CD8-positive, alpha-beta memory T cell (primary cell): ENCODE measurements around the gene JMJD1C. TPM values are rescaled to one million over a fixed set of nuclear protein-coding genes. Genes with fewer than 3 reads are reported as not detected.

Experiments
- CTCF ChIA-PET: fragments of 350-600 bp; sonication (Branson Sonifier 250); formaldehyde crosslinking; loops from one replicate; lab custom pipeline; 2021; ENCODE audit warnings: antibody characterized with exemption; lab: Charles Lee
- POLR2A ChIA-PET: fragments of 350-600 bp; sonication (Branson Sonifier 250); formaldehyde crosslinking; loops from one replicate; lab custom pipeline; 2021; ENCODE audit warnings: antibody characterized with exemption; lab: Charles Lee
- DNase-seq, 5 donors: peaks; one replicate each; pipeline versions ENCODE4 v3.0.0 to v3.0.0-alpha.2; 2020 to 2022; ENCODE audit warnings: mixed read lengths in 1 of 5
- H3K27ac ChIP-seq: one replicate; pipeline ENCODE4 v1.7.0; 2013; ENCODE audit warnings: low read depth, mild to moderate bottlenecking, low read length, moderate library complexity
- H3K27me3 ChIP-seq: 2 replicates; pipeline ENCODE4 v1.7.0; 2013; ENCODE audit warnings: low read length, mild to moderate bottlenecking; ENCODE audit not compliant: insufficient read depth, poor library complexity, severe bottlenecking
- H3K36me3 ChIP-seq: 2 replicates; pipeline ENCODE4 v1.7.0; 2013; ENCODE audit warnings: mild to moderate bottlenecking, low read length, moderate library complexity; ENCODE audit not compliant: insufficient read depth
- H3K4me1 ChIP-seq: 2 replicates; pipeline ENCODE4 v1.7.0; 2013; ENCODE audit warnings: mild to moderate bottlenecking, low read length, moderate library complexity; ENCODE audit not compliant: insufficient read depth
- H3K4me3 ChIP-seq: 2 replicates; pipeline ENCODE4 v1.7.0; 2013; ENCODE audit warnings: mild to moderate bottlenecking, low read length
- H3K9me3 ChIP-seq: 2 replicates; pipeline ENCODE4 v1.7.0; 2013; ENCODE audit warnings: mild to moderate bottlenecking, low read length
- H3K27ac Mint-ChIP-seq, 8 donors: one replicate each; pipeline ENCODE4 v1.8.0; 2020 to 2021; ENCODE audit warnings: mixed read lengths in 8 of 8, mild to moderate bottlenecking in 6 of 8, inconsistent platforms in 3 of 8, moderate library complexity in 3 of 8
- H3K27me3 Mint-ChIP-seq, 2 donors: one replicate each; pipeline ENCODE4 v1.8.0; 2020 to 2021; ENCODE audit warnings: mixed read lengths in 2 of 2, mild to moderate bottlenecking in 1 of 2, moderate library complexity in 1 of 2
- H3K36me3 Mint-ChIP-seq, 3 donors: one replicate each; pipeline ENCODE4 v1.8.0; 2020 to 2021; ENCODE audit warnings: mixed read lengths in 3 of 3, inconsistent platforms in 1 of 3, mild to moderate bottlenecking in 1 of 3
- H3K4me1 Mint-ChIP-seq, 3 donors: one replicate each; pipeline ENCODE4 v1.8.0; 2020 to 2021; ENCODE audit warnings: mixed read lengths in 3 of 3, inconsistent platforms in 1 of 3, mild to moderate bottlenecking in 1 of 3
- H3K4me3 Mint-ChIP-seq, 7 donors: one replicate each; pipeline ENCODE4 v1.8.0; 2020 to 2021; ENCODE audit warnings: mixed read lengths in 7 of 7, mild to moderate bottlenecking in 6 of 7, moderate library complexity in 4 of 7, inconsistent platforms in 2 of 7
- H3K9me3 Mint-ChIP-seq, 5 donors: one replicate each; pipeline ENCODE4 v1.8.0; 2020 to 2022; ENCODE audit warnings: mixed read lengths in 5 of 5, mild to moderate bottlenecking in 3 of 5, moderate library complexity in 2 of 5, inconsistent platforms in 1 of 5
- polyA plus RNA-seq: library from polyadenylated mRNA; unstranded; fragments of 300-500 nt; fragmentation: Illumina TruSeq; gene quantifications from one replicate; pipeline ENCODE4 v1.2.3, GENCODE V29; 2021
- total RNA-seq, 2 experiments: library from RNA; stranded (reverse); gene quantifications; one replicate each; pipeline ENCODE4 v1.2.3, GENCODE V29; 2021

JMJD1C gene
- total and polyA plus RNA-seq, 3 experiments from 2014 or later: 41.7 to 51.9 (median 46.0) TPM

GRCh38 chr10:63217120-63217605 is 248.6 kb downstream of the JMJD1C start:
- Mint-ChIP-seq H3K36me3 (peaks cover 1 to 35% (median 9%) of the 10 kb centered on the region in 3 donors), H3K9me3 (no peaks in the 10 kb centered on the region)

GRCh38 chr10:63214571-63214970 is 251.2 kb downstream of the JMJD1C start:
- H3K27ac Mint-ChIP-seq: peak overlapping the region in 2 of 8 donors; percentile 32 to 55
- Histone ChIP-seq H3K27ac (no peak overlapping the region), H3K4me1 (peaks cover 18% of the 10 kb centered on the region), H3K4me3 (no peak overlapping the region), H3K27me3 (no peaks in the 10 kb centered on the region), H3K36me3 (peaks cover 9% of the 10 kb centered on the region), H3K9me3 (no peaks in the 10 kb centered on the region)
- DNase-seq: no peak
- H3K4me3 Mint-ChIP-seq: no peak overlapping the region
- H3K27me3 Mint-ChIP-seq: no peaks in the 10 kb centered on the region
- H3K36me3 Mint-ChIP-seq: peaks cover 12 to 54% (median 12%) of the 10 kb centered on the region in 3 donors
- CTCF ChIA-PET: interaction anchor here (1.8 to 3.0 kb wide), 2 partner anchors 11 to 43 kb away, joined by 5 to 14 read pairs; no protein-coding TSS in a partner anchor
- H3K9me3 Mint-ChIP-seq: peaks cover 0 to 4% (median 0%) of the 10 kb centered on the region in 5 donors
- peaks cover 46 to 56% (median 53%) of the 10 kb centered on the region in 3 donors for H3K4me1 Mint-ChIP-seq
- POLR2A ChIA-PET: interaction anchor here (1.1 kb wide), 1 partner anchor 414 kb away, joined by 3 read pairs; no protein-coding TSS in a partner anchor

More at GRCh38 chr10:63217120-63217605, 248.6 kb downstream of the JMJD1C start:
- Mint-ChIP-seq H3K4me3 (peak overlapping the region in 1 of 7 donors; percentile 5), H3K27ac (peak overlapping the region in 6 of 8 donors; percentile 1 to 85 (median 48)), H3K4me1 (peaks cover 52 to 61% (median 56%) of the 10 kb centered on the region in 3 donors), H3K27me3 (peaks cover 0 to 2% of the 10 kb centered on the region in 2 donors)
- peaks cover 27% of the 10 kb centered on the region for H3K4me1 ChIP-seq
- peak in 2 of 5 donors; percentile 48 to 58 for DNase-seq
- H3K4me3 ChIP-seq: no peak overlapping the region
- POLR2A ChIA-PET: interaction anchor here (1.2 kb wide), 1 partner anchor 412 kb away, joined by 3 read pairs; no protein-coding TSS in a partner anchor
- no peak overlapping the region for H3K27ac ChIP-seq
- no peaks in the 10 kb centered on the region for H3K9me3 ChIP-seq
- peaks cover 6% of the 10 kb centered on the region for H3K36me3 ChIP-seq
- CTCF ChIA-PET: interaction anchor here (0.7 to 3.4 kb wide), 11 partner anchors 8 to 504 kb away, joined by 3 to 22 read pairs (median 6); no protein-coding TSS in a partner anchor
- H3K27me3 ChIP-seq: no peaks in the 10 kb centered on the region

GRCh38 chr10:63213489-63213888 is 252.3 kb downstream of the JMJD1C start:
- H3K9me3 Mint-ChIP-seq: peaks cover 0 to 4% (median 0%) of the 10 kb centered on the region in 5 donors
- H3K27me3 Mint-ChIP-seq: no peaks in the 10 kb centered on the region
- ChIA-PET POLR2A (interaction anchor here (1.1 kb wide), 1 partner anchor 415 kb away, joined by 3 read pairs; no protein-coding TSS in a partner anchor), CTCF (interaction anchor here (1.2 to 1.9 kb wide), 4 partner anchors 44 to 505 kb away, joined by 3 to 12 read pairs (median 4); no protein-coding TSS in a partner anchor)
- no peaks in the 10 kb centered on the region for H3K9me3 ChIP-seq
- DNase-seq: no peak
- peaks cover 40 to 50% (median 49%) of the 10 kb centered on the region in 3 donors for H3K4me1 Mint-ChIP-seq
- no peaks in the 10 kb centered on the region for H3K27me3 ChIP-seq
- H3K4me3 Mint-ChIP-seq: peak overlapping the region in 1 of 7 donors; percentile 1
- H3K27ac Mint-ChIP-seq: peak overlapping the region in 6 of 8 donors; percentile 23 to 69 (median 60)
- H3K4me1 ChIP-seq: peaks cover 9% of the 10 kb centered on the region
- H3K27ac ChIP-seq: no peak overlapping the region
- peaks cover 9% of the 10 kb centered on the region for H3K36me3 ChIP-seq
- H3K36me3 Mint-ChIP-seq: peaks cover 12 to 61% (median 15%) of the 10 kb centered on the region in 3 donors
- H3K4me3 ChIP-seq: no peak overlapping the region

- no peaks in the 10 kb centered on the region for H3K27me3 ChIP-seq
- Mint-ChIP-seq H3K27ac (peak overlapping the region in 3 of 8 donors; percentile 47 to 88 (median 66)), H3K4me3 (no peak overlapping the region), H3K9me3 (peaks cover 0 to 4% (median 0%) of the 10 kb centered on the region in 5 donors), H3K4me1 (peaks cover 47 to 63% (median 62%) of the 10 kb centered on the region in 3 donors), H3K36me3 (peaks cover 12 to 73% (median 17%) of the 10 kb centered on the region in 3 donors), H3K27me3 (no peaks in the 10 kb centered on the region)
- peaks cover 23% of the 10 kb centered on the region for H3K36me3 ChIP-seq
- no peak overlapping the region for H3K27ac ChIP-seq
- peaks cover 21% of the 10 kb centered on the region for H3K4me1 ChIP-seq
- POLR2A ChIA-PET: interaction anchor here (0.8 kb wide), 1 partner anchor 26 kb away, joined by 3 read pairs; no protein-coding TSS in a partner anchor
- CTCF ChIA-PET: interaction anchor here (1.1 kb wide), 1 partner anchor 418 kb away, joined by 3 read pairs; no protein-coding TSS in a partner anchor
- no peak for DNase-seq
- H3K4me3 ChIP-seq: no peak overlapping the region
- no peaks in the 10 kb centered on the region for H3K9me3 ChIP-seq
These were observed 255.1 kb downstream of the JMJD1C start for GRCh38 chr10:63210611-63211196.

GRCh38 chr10:63209705-63210104 is 256.1 kb downstream of the JMJD1C start:
- POLR2A ChIA-PET: no interaction called here
- Mint-ChIP-seq H3K9me3 (peaks cover 0 to 4% (median 0%) of the 10 kb centered on the region in 5 donors), H3K36me3 (peaks cover 12 to 74% (median 17%) of the 10 kb centered on the region in 3 donors), H3K27me3 (no peaks in the 10 kb centered on the region), H3K4me3 (no peak overlapping the region), H3K27ac (no peak overlapping the region), H3K4me1 (peaks cover 52 to 73% (median 72%) of the 10 kb centered on the region in 3 donors)
- Histone ChIP-seq H3K4me1 (peaks cover 21% of the 10 kb centered on the region), H3K9me3 (no peaks in the 10 kb centered on the region), H3K27ac (no peak overlapping the region), H3K36me3 (peaks cover 24% of the 10 kb centered on the region), H3K4me3 (no peak overlapping the region), H3K27me3 (no peaks in the 10 kb centered on the region)
- no peak for DNase-seq
- CTCF ChIA-PET: no interaction called here

GRCh38 chr10:63208986-63209385 is 256.8 kb downstream of the JMJD1C start:
- Histone ChIP-seq H3K4me1 (peaks cover 21% of the 10 kb centered on the region), H3K9me3 (no peaks in the 10 kb centered on the region), H3K27ac (no peak overlapping the region), H3K4me3 (no peak overlapping the region), H3K27me3 (no peaks in the 10 kb centered on the region), H3K36me3 (peaks cover 24% of the 10 kb centered on the region)
- Mint-ChIP-seq H3K9me3 (peaks cover 0 to 4% (median 0%) of the 10 kb centered on the region in 5 donors), H3K36me3 (peaks cover 12 to 69% (median 17%) of the 10 kb centered on the region in 3 donors), H3K4me1 (peaks cover 59 to 80% (median 79%) of the 10 kb centered on the region in 3 donors), H3K4me3 (no peak overlapping the region), H3K27me3 (no peaks in the 10 kb centered on the region), H3K27ac (peak overlapping the region in 5 of 8 donors; percentile 27 to 64 (median 57))
- ChIA-PET CTCF (no interaction called here), POLR2A (no interaction called here)
- no peak for DNase-seq

- ChIA-PET POLR2A (no interaction called here), CTCF (interaction anchor here (1.2 kb wide), 1 partner anchor 421 kb away, joined by 3 read pairs; no protein-coding TSS in a partner anchor)
- no peak overlapping the region for H3K4me3 ChIP-seq
- peaks cover 24% of the 10 kb centered on the region for H3K36me3 ChIP-seq
- no peak overlapping the region for H3K27ac ChIP-seq
- no peaks in the 10 kb centered on the region for H3K27me3 ChIP-seq
- DNase-seq: no peak
- peaks cover 11 to 62% (median 18%) of the 10 kb centered on the region in 3 donors for H3K36me3 Mint-ChIP-seq
- H3K4me1 ChIP-seq: peaks cover 21% of the 10 kb centered on the region
- H3K4me3 Mint-ChIP-seq: peak overlapping the region in 6 of 7 donors; percentile 0 to 65 (median 31)
- H3K27ac Mint-ChIP-seq: peak overlapping the region in 7 of 8 donors; percentile 40 to 76 (median 67)
- H3K9me3 Mint-ChIP-seq: peaks cover 0 to 4% (median 0%) of the 10 kb centered on the region in 5 donors
- H3K9me3 ChIP-seq: no peaks in the 10 kb centered on the region
- no peaks in the 10 kb centered on the region for H3K27me3 Mint-ChIP-seq
- H3K4me1 Mint-ChIP-seq: peaks cover 56 to 77% (median 74%) of the 10 kb centered on the region in 3 donors
These were observed 258.6 kb downstream of the JMJD1C start for GRCh38 chr10:63206997-63207811.
